ENCODE results near the gene PPCDC.
"Not testable (repeated sequence)": the region's sequence is repeated elsewhere in the genome, so short reads cannot be mapped to it uniquely, and the experiment has no call there.

PPCDC gene

DNA sequence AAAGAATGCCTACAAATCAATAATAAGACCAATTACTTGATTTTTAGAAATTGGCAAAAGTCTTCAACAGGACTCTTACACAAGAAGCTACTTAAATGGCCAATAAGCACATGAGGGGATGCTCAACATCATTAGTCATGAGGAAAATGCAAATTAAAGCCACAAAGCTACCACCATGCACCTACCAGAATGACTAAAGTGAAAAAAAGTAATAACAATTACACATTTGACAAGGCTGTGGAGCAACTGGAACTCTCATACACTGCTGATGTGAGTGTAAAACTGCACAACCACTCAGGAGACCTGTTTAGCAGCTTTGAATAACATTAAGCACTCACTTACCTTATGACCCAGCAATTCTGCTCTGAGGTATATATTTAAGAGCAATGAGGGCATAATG lies 68.4 kb downstream of the PPCDC start:
- DNase-seq (ENCODE audit: low spot score): no peak
- H3K27ac ChIP-seq: no peak overlapping the region
- no peak overlapping the region for H3K4me3 ChIP-seq
- TF ChIP-seq CTCF (IDR thresholded peaks at IDR 0.05): no peak

GRCh38 chr15:75094961-75095478 lies 71.6 kb downstream of the PPCDC start:
- not testable (repeated sequence) for DNase-seq (ENCODE audit: low spot score); H3K27ac ChIP-seq; H3K4me3 ChIP-seq

DNA sequence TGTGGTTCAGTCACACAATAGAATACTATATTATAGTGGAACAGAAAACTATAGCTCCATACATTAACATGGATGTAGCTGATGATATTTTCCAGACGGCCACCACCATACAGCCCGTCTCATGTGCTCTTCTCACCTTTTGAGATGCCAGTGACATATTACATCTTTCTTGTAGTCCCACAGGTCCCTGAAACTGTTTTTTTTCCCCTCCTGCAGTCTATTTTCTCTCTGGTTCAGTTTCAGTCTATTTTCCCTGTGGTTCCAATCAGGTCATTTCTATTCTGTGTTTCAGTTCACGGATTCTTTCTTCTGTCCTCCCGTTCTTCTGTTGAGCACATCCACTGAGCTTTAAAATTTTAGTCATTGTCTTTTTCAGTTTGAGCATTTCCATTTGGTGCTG lies 72.2 kb downstream of the PPCDC start:
- TF ChIP-seq CTCF (IDR thresholded peaks at IDR 0.05): no peak
- H3K4me3 ChIP-seq: no peak overlapping the region
- no peak for DNase-seq (ENCODE audit: low spot score)
- no peak overlapping the region for H3K27ac ChIP-seq

DNA sequence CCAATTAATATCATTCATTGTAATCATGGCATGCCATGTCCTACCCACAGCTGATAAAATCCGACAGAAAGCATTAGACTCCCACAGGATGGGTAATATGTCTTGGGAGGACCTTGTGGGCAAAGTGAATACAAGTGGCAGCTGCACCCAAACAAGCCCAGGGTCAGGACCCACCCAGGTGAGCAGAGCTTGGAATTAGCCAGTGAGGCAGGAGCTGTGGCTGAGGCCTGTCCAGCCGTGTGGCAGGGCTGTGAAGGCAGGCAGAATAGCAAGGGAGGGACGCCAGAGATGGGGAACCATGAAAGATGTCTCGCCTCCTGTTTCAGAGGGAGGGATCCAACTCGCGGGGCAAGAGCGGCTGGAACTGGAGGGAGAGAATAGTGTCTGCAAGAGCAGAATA lies 74.5 kb downstream of the PPCDC start:
- Histone ChIP-seq H3K27ac (no peak overlapping the region), H3K4me3 (no peak overlapping the region)
- TF ChIP-seq CTCF (IDR thresholded peaks at IDR 0.05): no peak
- peak; percentile 56 for DNase-seq (ENCODE audit: low spot score)

DNA sequence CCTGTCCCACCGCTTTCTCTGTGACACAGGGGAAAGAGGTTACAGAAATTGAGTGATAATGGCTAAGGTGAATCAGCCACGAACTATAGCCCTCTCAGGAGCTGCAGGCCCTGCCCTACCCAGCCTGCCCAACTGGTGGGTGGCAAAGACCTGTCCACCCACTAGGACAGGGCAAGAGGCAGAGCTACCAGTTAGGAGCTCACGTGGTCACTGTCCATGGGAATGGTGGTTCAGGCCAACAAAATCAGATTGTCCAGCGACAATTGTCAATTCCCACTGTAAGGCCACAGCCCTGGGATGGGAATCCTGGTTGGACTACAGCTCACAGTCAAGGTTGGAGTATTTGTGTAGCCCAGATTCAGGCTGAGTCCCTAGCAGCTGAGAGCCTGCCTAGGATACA lies 75.0 kb downstream of the PPCDC start:
- no peak for TF ChIP-seq CTCF (IDR thresholded peaks at IDR 0.05)
- peak; percentile 43 for DNase-seq (ENCODE audit: low spot score)
- H3K4me3 ChIP-seq: no peak overlapping the region
- no peak overlapping the region for H3K27ac ChIP-seq
